ENCODE results near the gene PPIB.
"Not testable (repeated sequence)": the region's sequence is repeated elsewhere in the genome, so short reads cannot be mapped to it uniquely, and the experiment has no call there.

PPIB gene

DNA sequence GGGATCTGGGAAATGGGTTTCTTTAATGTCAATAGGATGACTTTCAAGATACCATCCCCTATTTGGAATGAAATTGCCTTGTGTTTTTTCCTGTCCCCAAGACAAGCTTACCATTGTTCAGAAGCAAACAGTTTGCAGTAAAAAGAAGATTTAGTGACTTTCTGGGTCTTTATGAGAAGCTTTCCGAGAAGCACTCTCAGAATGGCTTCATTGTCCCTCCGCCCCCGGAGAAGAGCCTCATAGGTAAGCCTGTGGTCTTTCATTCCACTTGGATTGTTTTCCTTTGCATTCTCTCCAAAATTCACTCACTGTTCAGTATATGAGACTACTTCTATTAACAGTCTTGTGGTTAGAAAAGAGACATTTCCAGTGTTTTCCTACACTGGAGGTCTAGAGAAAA, 36.8 kb downstream of the PPIB start:
- FAIRE-seq = no peak
- DNase-seq (ENCODE audit: insufficient read length, low spot score) = no peak
- TF ChIP-seq, protein P1, sequence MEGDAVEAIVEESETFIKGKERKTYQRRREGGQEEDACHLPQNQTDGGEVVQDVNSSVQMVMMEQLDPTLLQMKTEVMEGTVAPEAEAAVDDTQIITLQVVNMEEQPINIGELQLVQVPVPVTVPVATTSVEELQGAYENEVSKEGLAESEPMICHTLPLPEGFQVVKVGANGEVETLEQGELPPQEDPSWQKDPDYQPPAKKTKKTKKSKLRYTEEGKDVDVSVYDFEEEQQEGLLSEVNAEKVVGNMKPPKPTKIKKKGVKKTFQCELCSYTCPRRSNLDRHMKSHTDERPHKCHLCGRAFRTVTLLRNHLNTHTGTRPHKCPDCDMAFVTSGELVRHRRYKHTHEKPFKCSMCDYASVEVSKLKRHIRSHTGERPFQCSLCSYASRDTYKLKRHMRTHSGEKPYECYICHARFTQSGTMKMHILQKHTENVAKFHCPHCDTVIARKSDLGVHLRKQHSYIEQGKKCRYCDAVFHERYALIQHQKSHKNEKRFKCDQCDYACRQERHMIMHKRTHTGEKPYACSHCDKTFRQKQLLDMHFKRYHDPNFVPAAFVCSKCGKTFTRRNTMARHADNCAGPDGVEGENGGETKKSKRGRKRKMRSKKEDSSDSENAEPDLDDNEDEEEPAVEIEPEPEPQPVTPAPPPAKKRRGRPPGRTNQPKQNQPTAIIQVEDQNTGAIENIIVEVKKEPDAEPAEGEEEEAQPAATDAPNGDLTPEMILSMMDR (IDR thresholded peaks at IDR 0.05; ENCODE audit: insufficient read depth, missing control alignments) = no peak

DNA sequence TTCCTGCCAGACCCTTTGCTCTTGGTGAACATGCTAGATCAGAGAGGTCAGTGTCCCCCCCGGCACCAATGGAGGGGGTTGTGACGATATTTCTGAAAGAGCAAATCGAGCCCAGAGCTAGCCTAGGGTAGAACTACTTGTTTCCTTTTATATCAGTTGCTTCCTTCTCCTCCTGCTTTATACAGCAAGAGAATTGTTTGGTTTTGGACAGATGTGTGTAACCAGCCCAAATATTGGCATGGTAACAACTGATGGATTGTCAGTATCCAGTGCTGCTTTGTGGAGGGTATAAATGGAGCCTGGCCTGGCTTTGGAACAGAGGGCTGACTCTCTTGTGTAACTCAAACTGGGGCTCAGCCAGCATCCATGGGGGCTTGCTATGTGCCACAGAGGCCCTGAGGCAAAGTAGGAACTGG, 39.9 kb downstream of the PPIB start:
- FAIRE-seq (no peak), DNase-seq (ENCODE audit: insufficient read length, low spot score) (no peak)
- TF ChIP-seq, protein P1 (IDR thresholded peaks at IDR 0.05; ENCODE audit: insufficient read depth, missing control alignments) = no peak

DNA sequence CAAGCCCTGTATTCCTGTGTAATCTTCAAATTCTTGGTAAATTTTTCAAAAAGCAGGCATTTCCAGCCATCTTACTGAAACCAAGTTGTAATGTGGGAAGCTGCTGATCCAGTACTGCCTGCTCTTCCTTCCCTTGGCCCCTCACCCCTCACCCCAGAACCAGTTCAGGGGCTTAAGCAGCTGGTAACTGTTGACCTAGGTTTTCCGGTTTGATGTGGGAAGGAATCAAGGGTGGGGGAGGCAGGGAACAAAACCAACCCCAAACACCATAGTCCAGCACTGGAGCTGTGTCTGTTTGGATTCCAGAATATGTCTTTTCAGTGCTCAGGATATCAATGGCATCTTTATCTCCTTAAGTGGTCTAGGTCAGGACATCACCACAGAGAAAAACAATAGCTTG, 40.4 kb downstream of the PPIB start:
- no peak for FAIRE-seq
- TF ChIP-seq, protein P1 (IDR thresholded peaks at IDR 0.05; ENCODE audit: insufficient read depth, missing control alignments) = no peak
- DNase-seq (ENCODE audit: insufficient read length, low spot score) = no peak

DNA sequence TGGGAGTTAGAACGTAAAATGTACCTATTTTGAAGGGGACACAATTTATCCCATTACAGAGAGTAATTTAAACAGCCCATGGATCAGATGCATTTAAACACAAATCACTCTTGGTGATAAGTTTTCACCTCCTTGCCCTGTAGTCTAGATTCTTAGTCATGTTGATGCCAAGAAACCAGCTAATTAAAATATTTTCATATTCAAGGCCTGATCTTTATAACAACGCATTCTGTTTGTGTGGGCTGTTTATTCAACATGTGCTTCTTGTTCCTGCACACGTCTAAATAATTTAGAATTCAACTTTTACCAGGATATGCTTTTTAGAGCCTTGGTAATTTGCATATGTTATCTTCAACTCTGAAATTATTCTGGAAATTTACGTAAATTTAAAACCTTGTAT, 41.2 kb downstream of the PPIB start:
- DNase-seq (ENCODE audit: insufficient read length, low spot score) (no peak), FAIRE-seq (no peak)
- TF ChIP-seq, protein P1 (IDR thresholded peaks at IDR 0.05; ENCODE audit: insufficient read depth, missing control alignments) = no peak

DNA sequence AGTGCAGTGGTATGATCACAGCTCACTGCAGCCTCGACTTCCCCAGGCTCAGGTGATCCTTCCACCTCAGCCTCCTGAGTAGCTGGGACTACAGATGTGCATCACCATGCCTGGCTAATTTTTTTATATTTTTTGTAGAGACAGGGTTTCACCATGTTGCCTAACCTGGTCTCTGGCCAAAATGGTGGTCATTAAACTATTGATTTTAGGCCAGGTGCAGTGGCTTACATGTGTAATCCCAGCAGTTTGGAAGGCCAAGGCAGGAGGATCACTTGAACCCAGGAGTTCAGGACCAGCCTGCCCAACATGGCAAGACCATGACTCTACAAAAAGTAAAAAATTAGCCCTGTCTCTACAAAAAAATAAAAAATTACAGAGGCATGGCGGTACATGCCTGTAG, 42.5 kb downstream of the PPIB start:
- DNase-seq (ENCODE audit: insufficient read length, low spot score); FAIRE-seq: not testable (repeated sequence)

DNA sequence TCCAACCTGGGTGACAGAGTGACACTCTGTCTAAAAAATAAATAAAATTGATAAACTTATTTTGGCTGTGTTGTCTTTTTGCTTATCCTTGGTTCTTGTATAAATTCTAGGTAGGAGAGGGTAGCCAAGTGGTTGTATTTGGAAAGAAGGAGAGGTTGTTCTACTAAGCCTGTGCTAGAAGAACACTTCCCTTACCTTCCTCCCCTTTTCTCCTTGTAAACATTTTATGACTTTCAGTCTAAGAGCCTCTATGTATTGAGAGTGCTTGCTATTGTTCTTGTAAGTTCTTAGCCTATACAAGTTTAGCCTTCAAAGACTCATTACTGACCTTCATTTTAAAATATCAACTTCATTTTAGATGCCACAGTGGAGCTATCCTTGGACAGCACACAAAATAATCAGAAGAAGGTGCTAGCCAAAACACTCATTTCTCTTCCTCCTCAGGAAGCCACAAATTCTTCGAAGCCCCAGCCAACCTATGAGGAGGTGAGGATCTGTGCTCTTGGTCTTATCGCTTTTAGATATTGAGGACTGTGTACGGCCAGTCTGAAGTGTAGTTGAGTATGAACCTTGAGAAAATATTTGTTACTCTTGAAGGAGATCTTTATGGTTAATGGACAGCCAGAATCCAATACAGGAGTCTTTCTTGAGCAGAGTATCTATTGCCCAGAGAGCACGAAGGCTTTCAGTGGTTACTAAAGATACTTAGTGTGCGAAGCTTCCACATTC, 44.9 kb downstream of the PPIB start:
- TF ChIP-seq, protein P1 (IDR thresholded peaks at IDR 0.05; ENCODE audit: insufficient read depth, missing control alignments) = no peak
- DNase-seq (ENCODE audit: insufficient read length, low spot score) (no peak), FAIRE-seq (no peak)

DNA sequence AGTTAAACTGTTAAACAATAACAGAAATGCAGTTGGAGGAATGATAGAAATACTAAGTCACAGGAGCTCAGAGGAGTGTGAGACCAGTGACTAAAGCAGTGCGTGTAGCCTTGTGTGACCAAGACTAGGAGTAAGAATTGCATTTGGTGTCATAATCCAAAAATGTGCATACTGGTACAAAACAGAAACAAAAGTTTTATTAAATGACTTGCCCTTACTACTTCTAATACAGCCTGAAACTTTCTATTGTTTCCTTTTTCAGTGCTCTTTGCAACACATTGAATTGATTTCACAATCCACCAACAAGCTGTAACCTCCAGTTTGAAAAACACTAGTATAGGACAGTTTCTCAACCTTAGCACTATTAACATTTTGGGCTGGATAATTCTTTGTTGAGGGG, 49.9 kb downstream of the PPIB start:
- FAIRE-seq (no peak), DNase-seq (ENCODE audit: insufficient read length, low spot score) (no peak)
- TF ChIP-seq, protein P1 (IDR thresholded peaks at IDR 0.05; ENCODE audit: insufficient read depth, missing control alignments) = no peak

All from D721Med (cell line).